ENCODE measurements around the gene AEN.

The AEN gene

DNA sequence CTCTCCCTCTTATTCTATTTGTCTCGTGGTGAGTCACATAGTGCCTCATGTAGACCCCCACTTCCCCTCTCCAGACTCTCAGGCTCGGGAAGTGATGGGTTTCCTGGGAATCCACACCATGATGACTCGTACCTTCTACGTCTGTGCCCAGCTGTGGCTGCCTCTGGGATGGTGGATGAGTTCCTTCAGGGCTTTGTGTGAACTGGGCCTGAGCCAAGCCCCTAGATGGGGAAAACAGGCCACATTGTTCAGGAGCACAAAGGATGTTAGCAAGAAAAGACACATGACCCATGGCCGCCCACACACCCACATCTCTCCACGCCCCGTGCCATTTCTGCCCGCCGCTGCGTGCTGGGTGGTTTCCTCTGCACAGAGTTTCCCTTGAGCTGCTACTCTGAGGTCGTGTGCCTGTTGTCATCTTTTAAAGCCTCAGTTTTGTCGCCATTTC, 28.2 kb downstream of the AEN start:
- H3K4me3 ChIP-seq (ENCODE audit: control insufficient read depth in 1 of 7, extremely low read depth in 1 of 7, insufficient read depth in 4 of 7, low read depth in 2 of 7, low read length in 6 of 7), result no peak overlapping the region
- peak overlapping the region in 1 of 2 experiments; percentile 4 for H3K27ac ChIP-seq (ENCODE audit: insufficient read depth in 1 of 2, low read depth in 1 of 2, low read length in 2 of 2, poor library complexity in 1 of 2, severe bottlenecking in 2 of 2)
- DNase-seq, result peak in 1 of 3 donors; percentile 46
- H3K36me3 ChIP-seq (ENCODE audit: control insufficient read depth in 4 of 4, insufficient read depth in 4 of 4, low read length in 3 of 4), result no peaks in the 10 kb centered on the region
- CTCF ChIA-PET, result no interaction called here
- POLR2A ChIA-PET, result no interaction called here
- peaks cover 0 to 7% (median 0%) of the 10 kb centered on the region in 4 experiments for H3K4me1 ChIP-seq (ENCODE audit: control extremely low read depth in 1 of 4, control insufficient read depth in 4 of 4, insufficient read depth in 4 of 4, low read length in 3 of 4)
- H3K9me3 ChIP-seq (ENCODE audit: control extremely low read depth in 1 of 5, control insufficient read depth in 4 of 5, insufficient read depth in 2 of 5, low read depth in 1 of 5, low read length in 4 of 5), result no peaks in the 10 kb centered on the region
- 56% methylated on average over 11 of the region's 12 CpGs for WGBS (ENCODE audit: insufficient coverage)
- H3K27me3 ChIP-seq (replicated peaks in 2 of 5; ENCODE audit: control insufficient read depth in 4 of 5, insufficient read depth in 5 of 5, low read length in 4 of 5), result no peaks in the 10 kb centered on the region

- Histone ChIP-seq H3K4me3 (ENCODE audit: control insufficient read depth in 1 of 7, extremely low read depth in 1 of 7, insufficient read depth in 4 of 7, low read depth in 2 of 7, low read length in 6 of 7) (no peak overlapping the region), H3K9me3 (ENCODE audit: control extremely low read depth in 1 of 5, control insufficient read depth in 4 of 5, insufficient read depth in 2 of 5, low read depth in 1 of 5, low read length in 4 of 5) (no peaks in the 10 kb centered on the region), H3K4me1 (ENCODE audit: control extremely low read depth in 1 of 4, control insufficient read depth in 4 of 4, insufficient read depth in 4 of 4, low read length in 3 of 4) (peaks cover 0 to 7% (median 0%) of the 10 kb centered on the region in 4 experiments), H3K36me3 (ENCODE audit: control insufficient read depth in 4 of 4, insufficient read depth in 4 of 4, low read length in 3 of 4) (no peaks in the 10 kb centered on the region), H3K27ac (ENCODE audit: insufficient read depth in 1 of 2, low read depth in 1 of 2, low read length in 2 of 2, poor library complexity in 1 of 2, severe bottlenecking in 2 of 2) (no peak overlapping the region), H3K27me3 (replicated peaks in 2 of 5; ENCODE audit: control insufficient read depth in 4 of 5, insufficient read depth in 5 of 5, low read length in 4 of 5) (no peaks in the 10 kb centered on the region)
- CTCF ChIA-PET, result interaction anchor here (1.0 kb wide), 1 partner anchor 26 kb away, joined by 3 read pairs; no protein-coding TSS in a partner anchor
- POLR2A ChIA-PET, result no interaction called here
- no peak for DNase-seq
- WGBS (ENCODE audit: insufficient coverage), result 97% methylated on average over 21 of the region's 23 CpGs
These were observed 28.8 kb downstream of the AEN start for GRCh38 chr15:88649753-88650551.

DNA sequence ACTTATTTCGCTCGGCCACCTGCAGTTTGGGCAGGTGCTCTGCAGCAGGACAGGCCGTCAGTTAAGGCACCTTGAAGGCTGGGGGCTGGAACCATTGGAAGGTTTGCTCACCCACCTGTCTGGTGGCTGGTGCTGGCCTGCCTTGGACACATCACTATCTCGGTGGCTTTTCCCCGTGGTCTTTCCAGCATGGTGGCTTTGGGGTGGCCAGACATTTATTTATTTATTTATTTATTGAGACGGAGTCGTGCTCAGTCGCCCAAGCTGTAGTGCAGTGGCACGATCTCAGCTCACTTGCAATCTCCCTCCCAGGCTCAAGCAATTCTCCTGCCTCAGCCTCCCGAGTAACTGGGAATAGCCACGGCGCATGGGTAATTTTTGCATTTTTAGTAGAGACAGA, 29.4 kb downstream of the AEN start:
- WGBS (ENCODE audit: insufficient coverage), result 99% methylated on average over 6 of the region's 12 CpGs
- Histone ChIP-seq H3K27ac (ENCODE audit: insufficient read depth in 1 of 2, low read depth in 1 of 2, low read length in 2 of 2, poor library complexity in 1 of 2, severe bottlenecking in 2 of 2) (no peak overlapping the region), H3K4me1 (ENCODE audit: control extremely low read depth in 1 of 4, control insufficient read depth in 4 of 4, insufficient read depth in 4 of 4, low read length in 3 of 4) (peaks cover 0 to 7% (median under 1%) of the 10 kb centered on the region in 4 experiments), H3K9me3 (ENCODE audit: control extremely low read depth in 1 of 5, control insufficient read depth in 4 of 5, insufficient read depth in 2 of 5, low read depth in 1 of 5, low read length in 4 of 5) (no peaks in the 10 kb centered on the region), H3K27me3 (replicated peaks in 2 of 5; ENCODE audit: control insufficient read depth in 4 of 5, insufficient read depth in 5 of 5, low read length in 4 of 5) (no peaks in the 10 kb centered on the region), H3K36me3 (ENCODE audit: control insufficient read depth in 4 of 4, insufficient read depth in 4 of 4, low read length in 3 of 4) (no peaks in the 10 kb centered on the region), H3K4me3 (ENCODE audit: control insufficient read depth in 1 of 7, extremely low read depth in 1 of 7, insufficient read depth in 4 of 7, low read depth in 2 of 7, low read length in 6 of 7) (no peak overlapping the region)
- no peak for DNase-seq
- CTCF ChIA-PET, result interaction anchor here (1.0 kb wide), 1 partner anchor 27 kb away, joined by 3 read pairs; no protein-coding TSS in a partner anchor
- POLR2A ChIA-PET, result no interaction called here

DNA sequence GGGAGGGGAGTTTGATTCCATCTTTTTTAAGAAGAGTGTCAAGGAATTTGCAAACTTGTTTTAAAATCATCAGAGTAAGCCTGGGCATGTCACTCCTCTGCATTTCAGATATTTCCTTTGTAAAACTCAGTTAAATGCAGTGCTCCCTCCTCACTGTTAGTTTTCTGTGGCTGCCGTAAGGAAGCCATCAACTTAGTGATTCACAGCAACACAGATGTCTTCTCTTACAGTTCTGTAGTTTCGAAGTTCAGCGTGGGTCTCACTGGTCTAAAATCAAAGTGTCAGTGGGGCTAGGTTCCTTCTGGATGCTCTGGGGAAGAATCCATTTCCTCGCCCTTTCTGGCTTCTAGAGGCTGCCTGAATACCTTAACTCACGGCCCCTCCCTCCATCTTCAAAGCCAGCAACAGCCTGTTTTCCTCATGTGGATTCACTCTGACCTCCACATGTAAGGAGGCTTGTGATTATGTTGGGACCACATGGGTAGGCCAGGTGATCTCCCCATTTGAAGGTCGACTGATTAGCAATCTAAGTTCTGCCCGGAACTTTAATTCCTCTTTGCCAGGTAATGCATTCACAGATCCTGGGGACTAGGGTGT, 30.1 kb downstream of the AEN start:
- Histone ChIP-seq H3K4me3 (ENCODE audit: control insufficient read depth in 1 of 7, extremely low read depth in 1 of 7, insufficient read depth in 4 of 7, low read depth in 2 of 7, low read length in 6 of 7) (no peak overlapping the region), H3K27ac (ENCODE audit: insufficient read depth in 1 of 2, low read depth in 1 of 2, low read length in 2 of 2, poor library complexity in 1 of 2, severe bottlenecking in 2 of 2) (no peak overlapping the region), H3K36me3 (ENCODE audit: control insufficient read depth in 4 of 4, insufficient read depth in 4 of 4, low read length in 3 of 4) (no peaks in the 10 kb centered on the region), H3K27me3 (replicated peaks in 2 of 5; ENCODE audit: control insufficient read depth in 4 of 5, insufficient read depth in 5 of 5, low read length in 4 of 5) (no peaks in the 10 kb centered on the region), H3K4me1 (ENCODE audit: control extremely low read depth in 1 of 4, control insufficient read depth in 4 of 4, insufficient read depth in 4 of 4, low read length in 3 of 4) (peaks cover 0 to 11% (median 4%) of the 10 kb centered on the region in 4 experiments), H3K9me3 (ENCODE audit: control extremely low read depth in 1 of 5, control insufficient read depth in 4 of 5, insufficient read depth in 2 of 5, low read depth in 1 of 5, low read length in 4 of 5) (no peaks in the 10 kb centered on the region)
- no peak for DNase-seq
- WGBS (ENCODE audit: insufficient coverage), result 95% methylated on average over 6 of the region's 7 CpGs
- ChIA-PET POLR2A (no interaction called here), CTCF (no interaction called here)

- Histone ChIP-seq H3K4me1 (ENCODE audit: control extremely low read depth in 1 of 4, control insufficient read depth in 4 of 4, insufficient read depth in 4 of 4, low read length in 3 of 4) (peaks cover 0 to 11% (median 4%) of the 10 kb centered on the region in 4 experiments), H3K9me3 (ENCODE audit: control extremely low read depth in 1 of 5, control insufficient read depth in 4 of 5, insufficient read depth in 2 of 5, low read depth in 1 of 5, low read length in 4 of 5) (no peaks in the 10 kb centered on the region), H3K36me3 (ENCODE audit: control insufficient read depth in 4 of 4, insufficient read depth in 4 of 4, low read length in 3 of 4) (no peaks in the 10 kb centered on the region), H3K27ac (ENCODE audit: insufficient read depth in 1 of 2, low read depth in 1 of 2, low read length in 2 of 2, poor library complexity in 1 of 2, severe bottlenecking in 2 of 2) (no peak overlapping the region), H3K27me3 (replicated peaks in 2 of 5; ENCODE audit: control insufficient read depth in 4 of 5, insufficient read depth in 5 of 5, low read length in 4 of 5) (no peaks in the 10 kb centered on the region), H3K4me3 (ENCODE audit: control insufficient read depth in 1 of 7, extremely low read depth in 1 of 7, insufficient read depth in 4 of 7, low read depth in 2 of 7, low read length in 6 of 7) (no peak overlapping the region)
- POLR2A ChIA-PET, result no interaction called here
- no peak for DNase-seq
- WGBS (ENCODE audit: insufficient coverage), result 100% methylated on average over 1 of the region's 9 CpGs
- CTCF ChIA-PET, result interaction anchor here (1.2 to 1.5 kb wide), 2 partner anchors 28 to 30 kb away, joined by 3 to 5 read pairs; no protein-coding TSS in a partner anchor
These were observed 30.8 kb downstream of the AEN start for GRCh38 chr15:88651971-88652370.

DNA sequence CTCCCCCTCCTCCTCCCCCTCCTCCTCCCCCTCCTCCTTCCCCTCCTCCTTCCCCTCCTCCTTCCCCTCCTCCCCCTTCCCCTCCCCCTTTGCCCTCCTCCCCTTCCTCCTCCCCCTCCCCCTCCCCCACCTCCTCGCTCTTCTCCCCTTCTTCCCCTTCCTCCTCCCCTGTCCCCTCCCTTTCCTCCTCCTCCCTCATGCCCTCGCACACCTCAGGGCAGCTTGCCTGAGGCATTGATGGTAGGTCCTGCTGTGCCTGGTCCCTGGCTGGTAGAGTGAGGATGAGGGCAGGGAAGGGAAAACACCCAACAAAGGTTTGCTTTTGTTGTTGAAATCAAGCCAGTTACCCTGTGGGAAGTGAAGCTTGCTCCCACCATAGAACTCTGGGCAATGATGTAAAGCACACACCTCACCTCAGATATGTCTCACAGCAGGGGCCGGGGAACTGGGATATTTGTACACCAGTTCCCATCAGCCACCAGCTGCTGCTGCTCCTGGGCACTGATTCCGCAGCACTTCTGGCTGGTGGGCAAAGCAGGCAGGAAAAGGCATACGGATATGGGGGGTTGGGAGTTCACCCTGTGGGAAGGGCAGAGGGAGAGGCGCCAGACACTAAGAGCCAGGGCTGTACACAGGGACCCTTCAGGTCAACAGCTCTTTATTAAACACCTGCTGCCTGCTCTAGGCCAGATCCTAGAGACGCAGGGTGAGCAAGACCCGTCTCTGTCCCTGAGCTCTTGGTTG, 31.5 kb downstream of the AEN start:
- no peaks in the 10 kb centered on the region for H3K9me3 ChIP-seq (ENCODE audit: control extremely low read depth in 1 of 5, control insufficient read depth in 4 of 5, insufficient read depth in 2 of 5, low read depth in 1 of 5, low read length in 4 of 5)
- H3K27me3 ChIP-seq (replicated peaks in 2 of 5; ENCODE audit: control insufficient read depth in 4 of 5, insufficient read depth in 5 of 5, low read length in 4 of 5), result no peaks in the 10 kb centered on the region
- H3K27ac ChIP-seq (ENCODE audit: insufficient read depth in 1 of 2, low read depth in 1 of 2, low read length in 2 of 2, poor library complexity in 1 of 2, severe bottlenecking in 2 of 2), result no peak overlapping the region
- 75% methylated on average over 4 of the region's 8 CpGs for WGBS (ENCODE audit: insufficient coverage)
- peaks cover 0 to 11% (median 4%) of the 10 kb centered on the region in 4 experiments for H3K4me1 ChIP-seq (ENCODE audit: control extremely low read depth in 1 of 4, control insufficient read depth in 4 of 4, insufficient read depth in 4 of 4, low read length in 3 of 4)
- no peak overlapping the region for H3K4me3 ChIP-seq (ENCODE audit: control insufficient read depth in 1 of 7, extremely low read depth in 1 of 7, insufficient read depth in 4 of 7, low read depth in 2 of 7, low read length in 6 of 7)
- no peaks in the 10 kb centered on the region for H3K36me3 ChIP-seq (ENCODE audit: control insufficient read depth in 4 of 4, insufficient read depth in 4 of 4, low read length in 3 of 4)
- DNase-seq, result no peak
- ChIA-PET CTCF (interaction anchor here (1.2 to 1.5 kb wide), 2 partner anchors 28 to 30 kb away, joined by 3 to 5 read pairs; no protein-coding TSS in a partner anchor), POLR2A (no interaction called here)
